MG63 (cell line): ENCODE results near the gene STXBP2. TPM values are rescaled to one million over a fixed set of nuclear protein-coding genes. Genes with fewer than 3 reads are reported as not detected.

Experiments used
- DNase-seq: peaks from one replicate; pipeline ENCODE4 v3.0.0-alpha.2; 2020
- H3K27me3 ChIP-seq: fragments of 250-450 bp; sonication (Bioruptor Pico); 2 replicates; pipeline ENCODE4 v1.5.1; 2020; ENCODE audit warnings: mild to moderate bottlenecking, moderate library complexity
- H3K36me3 ChIP-seq: fragments of 250-450 bp; sonication (Bioruptor Pico); 2 replicates; pipeline ENCODE4 v1.5.1; 2020; ENCODE audit warnings: mild to moderate bottlenecking, moderate library complexity
- H3K4me3 ChIP-seq: fragments of 250-450 bp; sonication (Bioruptor Pico); 2 replicates; pipeline ENCODE4 v1.5.1; 2020; ENCODE audit warnings: mild to moderate bottlenecking, moderate library complexity
- H3K9me3 ChIP-seq: fragments of 250-450 bp; sonication (Bioruptor Pico); 2 replicates; pipeline ENCODE4 v1.5.1; 2020; ENCODE audit warnings: mild to moderate bottlenecking, moderate library complexity
- total RNA-seq: library from RNA; depleted of rRNA; stranded (reverse); fragments of >200 nt; shearing (Covaris generic); gene quantifications from 2 replicates; pipeline ENCODE4 v1.2.3, GENCODE V29; 2014; ENCODE audit warnings: low replicate concordance

Gene STXBP2
- total RNA-seq, 1 experiment from 2014 or later = 3.5 TPM

- peak overlapping the region; percentile 97 for H3K4me3 ChIP-seq
- peaks cover 46% of the 10 kb centered on the region for H3K27me3 ChIP-seq
- peaks cover 2% of the 10 kb centered on the region; the same call in 1 of the 2 replicates for H3K9me3 ChIP-seq
- no peak for DNase-seq
- H3K36me3 ChIP-seq = peaks cover 20% of the 10 kb centered on the region
These were observed 43.1 kb downstream of the STXBP2 start for GRCh38 chr19:7679771-7680605.

GRCh38 chr19:7680606-7681339, 43.9 kb downstream of the STXBP2 start, which contains the start of gene TRAPPC5:
Gene TRAPPC5 (plus strand): TSS chr19:7680833. CDS start chr19:7682254, 1,421 bp downstream.
- peak; percentile 90 for DNase-seq
- Histone ChIP-seq H3K4me3 (peak within 1 kb of the TSS; percentile 97), H3K36me3 (peaks cover 20% of the 10 kb centered on the region), H3K9me3 (no peaks in the 10 kb centered on the region), H3K27me3 (peaks cover 45% of the 10 kb centered on the region)

- DNase-seq = peak; percentile 64
- Histone ChIP-seq H3K4me3 (peak overlapping the region; percentile 97), H3K36me3 (peaks cover 20% of the 10 kb centered on the region), H3K9me3 (no peaks in the 10 kb centered on the region), H3K27me3 (peaks cover 37% of the 10 kb centered on the region)
These were observed 44.6 kb downstream of the STXBP2 start for GRCh38 chr19:7681340-7682174.

GRCh38 chr19:7682175-7682855, 45.4 kb downstream of the STXBP2 start:
- no peak for DNase-seq
- peaks cover 35% of the 10 kb centered on the region for H3K27me3 ChIP-seq

GRCh38 chr19:7685546-7686445, 48.9 kb downstream of the STXBP2 start:
- peaks cover 20% of the 10 kb centered on the region for H3K36me3 ChIP-seq
- no peak overlapping the region for H3K4me3 ChIP-seq
- no peaks in the 10 kb centered on the region for H3K9me3 ChIP-seq
- H3K27me3 ChIP-seq = peaks cover 39% of the 10 kb centered on the region
- no peak for DNase-seq

More at GRCh38 chr19:7682175-7682855, 45.4 kb downstream of the STXBP2 start:
- peaks cover 20% of the 10 kb centered on the region for H3K36me3 ChIP-seq
- H3K4me3 ChIP-seq = peak overlapping the region; percentile 97; the same call in 1 of the 2 replicates
- no peaks in the 10 kb centered on the region for H3K9me3 ChIP-seq

- DNase-seq = no peak
- H3K4me3 ChIP-seq = no peak overlapping the region
- H3K9me3 ChIP-seq = 0 out of 2 replicates have a peak, but pooled peaks cover 5% of the 10 kb centered on the region
- H3K36me3 ChIP-seq = peaks cover 20% of the 10 kb centered on the region
- peaks cover 46% of the 10 kb centered on the region for H3K27me3 ChIP-seq
These were observed 50.3 kb downstream of the STXBP2 start for GRCh38 chr19:7687177-7687576.

GRCh38 chr19:7689165-7689564, 52.3 kb downstream of the STXBP2 start:
- Histone ChIP-seq H3K9me3 (peaks cover 12% of the 10 kb centered on the region; the same call in 1 of the 2 replicates), H3K36me3 (peaks cover 1% of the 10 kb centered on the region), H3K27me3 (peaks cover 64% of the 10 kb centered on the region), H3K4me3 (no peak overlapping the region)
- DNase-seq = no peak

- no peak for DNase-seq
- H3K36me3 ChIP-seq = no peaks in the 10 kb centered on the region
- H3K27me3 ChIP-seq = peaks cover 74% of the 10 kb centered on the region
- no peak overlapping the region for H3K4me3 ChIP-seq
- H3K9me3 ChIP-seq = peaks cover 12% of the 10 kb centered on the region; the same call in 1 of the 2 replicates
These were observed 53.9 kb downstream of the STXBP2 start for GRCh38 chr19:7690779-7691258.

- no peak overlapping the region for H3K4me3 ChIP-seq
- peaks cover 81% of the 10 kb centered on the region for H3K27me3 ChIP-seq
- H3K36me3 ChIP-seq = no peaks in the 10 kb centered on the region
- no peak for DNase-seq
- peaks cover 12% of the 10 kb centered on the region; the same call in 1 of the 2 replicates for H3K9me3 ChIP-seq
These were observed 54.6 kb downstream of the STXBP2 start for GRCh38 chr19:7691497-7691896.

- no peak for DNase-seq
- peaks cover 12% of the 10 kb centered on the region; the same call in 1 of the 2 replicates for H3K9me3 ChIP-seq
- H3K27me3 ChIP-seq = peaks cover 85% of the 10 kb centered on the region
- no peaks in the 10 kb centered on the region for H3K36me3 ChIP-seq
- no peak overlapping the region for H3K4me3 ChIP-seq
These were observed 55.6 kb downstream of the STXBP2 start for GRCh38 chr19:7692417-7693088.

GRCh38 chr19:7694499-7694898, 57.6 kb downstream of the STXBP2 start:
- H3K27me3 ChIP-seq = peaks cover 89% of the 10 kb centered on the region
- H3K9me3 ChIP-seq = peaks cover 12% of the 10 kb centered on the region; the same call in 1 of the 2 replicates
- no peaks in the 10 kb centered on the region for H3K36me3 ChIP-seq
- no peak overlapping the region for H3K4me3 ChIP-seq
- no peak for DNase-seq
